Vagina (tissue), 2 donors: ENCODE measurements around the gene HCRTR1.

ENCODE experiments used
- CTCF ChIP-seq, 3 experiments: fragments of 450-650 bp in 2 of 3; fragments of 200-600 bp in 1 of 3; sonication (generic) in 1 of 3; IDR thresholded peaks; one replicate each; pipeline ENCODE4 v1.5.1; 2017 to 2019; ENCODE audit warnings: antibody characterized with exemption in 3 of 3, mild to moderate bottlenecking in 2 of 3, moderate library complexity in 2 of 3
- POLR2A ChIP-seq, 2 donors: fragments of 450-650 bp; IDR thresholded peaks; one replicate each; pipeline ENCODE4 v1.6.1; 2017; ENCODE audit warnings: antibody characterized with exemption in 2 of 2, mild to moderate bottlenecking in 2 of 2, moderate library complexity in 2 of 2
- POLR2AphosphoS5 ChIP-seq, 2 donors: sonication (generic); formaldehyde crosslinking; IDR thresholded peaks; one replicate each; pipeline ENCODE4 v1.9.0; 2017; ENCODE audit warnings: antibody characterized with exemption in 2 of 2, mild to moderate bottlenecking in 2 of 2, low read depth in 1 of 2; ENCODE audit not compliant: insufficient read depth in 1 of 2

DNA sequence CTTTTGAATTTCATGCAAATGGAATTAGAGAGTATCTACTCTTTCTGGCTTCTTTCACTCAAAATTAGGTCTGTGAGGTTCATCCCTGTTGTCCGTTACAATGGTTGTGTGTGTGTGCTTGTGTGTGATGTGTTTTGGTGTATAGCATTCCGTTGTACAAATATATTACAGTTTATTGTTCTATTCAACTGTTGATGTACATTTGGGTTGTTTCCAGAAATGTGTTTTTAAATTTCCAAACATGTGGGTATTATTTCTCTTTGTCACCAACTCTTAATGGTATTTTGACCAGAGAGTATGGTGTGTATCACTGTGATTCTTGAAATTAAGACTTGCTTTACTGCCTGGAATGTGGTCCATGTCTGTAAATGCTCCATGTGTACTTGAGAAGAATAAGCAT lies 16.8 kb upstream of the HCRTR1 start:
- TF ChIP-seq CTCF (IDR thresholded peaks at IDR 0.05): no peak
- TF ChIP-seq POLR2A (IDR thresholded peaks at IDR 0.05): no peak
- TF ChIP-seq POLR2AphosphoS5 (IDR thresholded peaks at IDR 0.05; ENCODE audit: insufficient read depth in 1 of 2, low read depth in 1 of 2): no peak
